ENCODE measurements around the gene FAM227A. TPM values are rescaled to one million over a fixed set of nuclear protein-coding genes. Genes with fewer than 3 reads are reported as not detected.
A peak's percentile ranks its signal among the peaks of the same experiment; 100 is the strongest.

FAM227A gene
- total and polyA plus RNA-seq, 2 of the 13 experiments (the other 11 are each of a cell fraction or from before 2014, with no cell fraction given) = 1.0 to 1.5 TPM

DNA sequence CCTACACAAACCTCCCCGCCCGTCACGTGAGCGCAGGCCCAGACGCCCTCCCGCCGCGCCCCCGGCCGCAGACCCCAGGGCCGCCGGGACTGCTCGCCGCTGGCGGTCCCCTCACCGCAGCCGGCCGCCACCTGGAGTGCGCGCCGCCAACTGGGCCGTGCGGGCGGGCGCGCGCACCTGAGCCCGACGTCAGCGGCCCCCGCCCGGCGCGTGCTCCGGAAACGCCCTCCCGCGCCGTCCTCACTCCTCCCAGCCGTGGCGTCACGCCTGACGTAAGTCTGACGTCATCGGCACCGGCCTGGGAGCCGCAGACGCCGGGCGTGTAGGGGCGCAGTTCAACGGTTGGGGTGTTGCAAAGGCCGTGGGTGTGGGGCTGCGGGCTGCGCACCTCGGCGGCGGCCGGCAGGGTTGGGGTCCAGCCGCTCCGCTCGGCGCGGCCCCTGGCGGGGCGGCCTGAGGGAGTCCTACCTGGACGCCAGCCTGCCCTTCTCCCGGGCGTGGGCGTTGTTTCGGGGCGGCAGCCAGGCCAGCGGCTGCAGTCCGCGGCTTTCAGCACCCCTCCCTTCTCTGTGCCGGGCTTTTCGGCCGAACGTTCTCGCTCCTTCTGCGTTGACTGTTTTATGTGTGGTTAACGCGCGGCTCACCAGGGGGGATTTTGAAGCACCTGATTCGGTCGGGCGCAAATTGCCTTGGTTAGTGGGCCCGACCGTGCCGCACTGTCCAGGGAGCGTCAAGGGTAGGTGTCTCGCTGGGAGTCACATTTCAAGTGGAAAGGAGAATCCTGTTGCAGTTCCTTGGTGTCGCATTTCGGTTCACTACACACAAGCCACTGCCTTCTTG lies 44.8 kb upstream of the FAM227A start, which contains the start of gene JOSD1 (continued):
- TF ChIP-seq, protein P1, sequence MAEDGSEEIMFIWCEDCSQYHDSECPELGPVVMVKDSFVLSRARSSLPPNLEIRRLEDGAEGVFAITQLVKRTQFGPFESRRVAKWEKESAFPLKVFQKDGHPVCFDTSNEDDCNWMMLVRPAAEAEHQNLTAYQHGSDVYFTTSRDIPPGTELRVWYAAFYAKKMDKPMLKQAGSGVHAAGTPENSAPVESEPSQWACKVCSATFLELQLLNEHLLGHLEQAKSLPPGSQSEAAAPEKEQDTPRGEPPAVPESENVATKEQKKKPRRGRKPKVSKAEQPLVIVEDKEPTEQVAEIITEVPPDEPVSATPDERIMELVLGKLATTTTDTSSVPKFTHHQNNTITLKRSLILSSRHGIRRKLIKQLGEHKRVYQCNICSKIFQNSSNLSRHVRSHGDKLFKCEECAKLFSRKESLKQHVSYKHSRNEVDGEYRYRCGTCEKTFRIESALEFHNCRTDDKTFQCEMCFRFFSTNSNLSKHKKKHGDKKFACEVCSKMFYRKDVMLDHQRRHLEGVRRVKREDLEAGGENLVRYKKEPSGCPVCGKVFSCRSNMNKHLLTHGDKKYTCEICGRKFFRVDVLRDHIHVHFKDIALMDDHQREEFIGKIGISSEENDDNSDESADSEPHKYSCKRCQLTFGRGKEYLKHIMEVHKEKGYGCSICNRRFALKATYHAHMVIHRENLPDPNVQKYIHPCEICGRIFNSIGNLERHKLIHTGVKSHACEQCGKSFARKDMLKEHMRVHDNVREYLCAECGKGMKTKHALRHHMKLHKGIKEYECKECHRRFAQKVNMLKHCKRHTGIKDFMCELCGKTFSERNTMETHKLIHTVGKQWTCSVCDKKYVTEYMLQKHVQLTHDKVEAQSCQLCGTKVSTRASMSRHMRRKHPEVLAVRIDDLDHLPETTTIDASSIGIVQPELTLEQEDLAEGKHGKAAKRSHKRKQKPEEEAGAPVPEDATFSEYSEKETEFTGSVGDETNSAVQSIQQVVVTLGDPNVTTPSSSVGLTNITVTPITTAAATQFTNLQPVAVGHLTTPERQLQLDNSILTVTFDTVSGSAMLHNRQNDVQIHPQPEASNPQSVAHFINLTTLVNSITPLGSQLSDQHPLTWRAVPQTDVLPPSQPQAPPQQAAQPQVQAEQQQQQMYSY (CRISPR knock-in tag; IDR thresholded peaks at IDR 0.05) = peak; percentile 35; the same call in 1 of the 2 replicates
- no peak for TF ChIP-seq ZBTB3 (CRISPR knock-in tag; IDR thresholded peaks at IDR 0.05; ENCODE audit: borderline replicate concordance, low read depth)
- TF ChIP-seq ZNF496 (CRISPR knock-in tag; IDR thresholded peaks at IDR 0.05; ENCODE audit: insufficient replicate concordance) = no peak
- TF ChIP-seq CENPT (CRISPR knock-in tag; IDR thresholded peaks at IDR 0.05; ENCODE audit: low read depth) = no peak
- peak; percentile 83 for TF ChIP-seq ZGPAT (CRISPR knock-in tag; IDR thresholded peaks at IDR 0.05)
- no peak for TF ChIP-seq NCOA5 (CRISPR knock-in tag; IDR thresholded peaks at IDR 0.05)
- peak; percentile 65 for TF ChIP-seq GABPA (IDR thresholded peaks at IDR 0.05; ENCODE audit: low read depth, low read length)
- peak; percentile 81 for TF ChIP-seq GABPA (CRISPR knock-in tag; IDR thresholded peaks at IDR 0.05; ENCODE audit: low read depth)
- no peak for TF ChIP-seq ZNF737 (CRISPR knock-in tag; IDR thresholded peaks at IDR 0.05; ENCODE audit: borderline replicate concordance)
- TF ChIP-seq ZNF772 (CRISPR knock-in tag; IDR thresholded peaks at IDR 0.05) = peak; percentile 15; the same call in 1 of the 2 replicates
- 0 out of 2 replicates have a peak, but pooled peaks have one; percentile 13 for TF ChIP-seq SIN3B (IDR thresholded peaks at IDR 0.05; ENCODE audit: low read length)
- TF ChIP-seq RBM39 (IDR thresholded peaks at IDR 0.05; ENCODE audit: low read depth, low read length, poor library complexity, severe bottlenecking) = peak; percentile 32
- 0 out of 2 replicates have a peak, but pooled peaks have one; percentile 22 for TF ChIP-seq CEBPG (CRISPR knock-in tag; IDR thresholded peaks at IDR 0.05)
- no peak for TF ChIP-seq EHMT2 (IDR thresholded peaks at IDR 0.05; ENCODE audit: borderline replicate concordance, low read depth, low read length)
- 0 out of 2 replicates have a peak, but pooled peaks have one; percentile 21 for TF ChIP-seq IRF2 (CRISPR knock-in tag; IDR thresholded peaks at IDR 0.05)
- TF ChIP-seq POLR2AphosphoS5 (IDR thresholded peaks at IDR 0.05; ENCODE audit: low read depth, low read length) = peak; percentile 73; the same call in 1 of the 2 replicates
- 0 out of 2 replicates have a peak, but pooled peaks have one; percentile 46 for TF ChIP-seq SMAD3 (CRISPR knock-in tag; IDR thresholded peaks at IDR 0.05)
- no peak for TF ChIP-seq ZFP41 (CRISPR knock-in tag; IDR thresholded peaks at IDR 0.05; ENCODE audit: borderline replicate concordance)
- TF ChIP-seq SUZ12 (IDR thresholded peaks at IDR 0.05; ENCODE audit: low read depth, low read length) = no peak
- no peak; the same call in 1 of the 2 replicates for TF ChIP-seq RXRA (CRISPR knock-in tag; IDR thresholded peaks at IDR 0.05)
- TF ChIP-seq ESRRA (CRISPR knock-in tag; IDR thresholded peaks at IDR 0.05; ENCODE audit: low read depth) = no peak; the same call in 1 of the 2 replicates
- no peak for TF ChIP-seq ZNF768 (CRISPR knock-in tag; IDR thresholded peaks at IDR 0.05)
- no peak for TF ChIP-seq ZNF292 (CRISPR knock-in tag; IDR thresholded peaks at IDR 0.05; ENCODE audit: borderline replicate concordance, low read depth)
- no peak for TF ChIP-seq TFDP1 (CRISPR knock-in tag; IDR thresholded peaks at IDR 0.05; ENCODE audit: borderline replicate concordance)
- TF ChIP-seq TP53 (CRISPR knock-in tag; conservative IDR thresholded peaks at IDR 0.05) = no peak

Data from HepG2 (cell line).